ENCODE measurements around the gene TXNL4A.

Gene TXNL4A

DNA sequence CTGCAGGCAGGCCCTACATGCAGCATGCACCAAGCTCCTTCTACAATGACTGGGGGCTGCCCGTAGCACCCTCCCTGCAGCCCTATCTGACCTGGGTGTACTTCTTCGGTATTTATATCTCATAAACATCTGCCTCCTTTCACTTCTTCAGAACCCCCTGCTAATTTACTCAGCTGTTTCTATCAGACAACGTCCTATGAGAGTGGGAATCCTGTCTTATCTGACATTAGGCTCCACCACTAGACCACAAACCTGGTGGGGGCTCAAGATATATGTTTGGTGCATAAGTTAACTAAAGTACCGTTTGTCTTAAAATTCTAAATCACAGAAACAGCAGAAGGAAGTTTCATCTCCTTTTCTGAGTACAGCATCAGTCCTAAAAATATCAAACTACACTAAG is 13.3 kb downstream of the TXNL4A start:
- 90% methylated on average over 4 of the region's 4 CpGs for WGBS
- peaks cover 29% of the 10 kb centered on the region for H3K79me1 ChIP-seq (replicated peaks; ENCODE audit: low read length, poor library complexity, severe bottlenecking)
- H3K18ac ChIP-seq (ENCODE audit: low read depth in 1 of 2, low read length in 2 of 2) = no peak overlapping the region
- peaks cover 54 to 68% of the 10 kb centered on the region in 2 experiments for H3K36me3 ChIP-seq (ENCODE audit: control insufficient read depth in 1 of 2, insufficient read depth in 2 of 2, low read depth in 1 of 2, low read length in 2 of 2)
- H3K4me3 ChIP-seq (ENCODE audit: insufficient read depth in 1 of 2, low read depth in 1 of 2, low read length in 2 of 2) = no peak overlapping the region
- no peak overlapping the region for H2BK120ac ChIP-seq (ENCODE audit: low read depth, low read length)
- H2AK5ac ChIP-seq (ENCODE audit: low read length, severe bottlenecking) = no peak overlapping the region
- no peak overlapping the region for H3K27ac ChIP-seq (ENCODE audit: low read length, poor library complexity, severe bottlenecking)
- H3K23ac ChIP-seq (ENCODE audit: low read length in 2 of 2) = no peak overlapping the region
- no peak overlapping the region for H3K4ac ChIP-seq (ENCODE audit: low read depth in 1 of 2, low read length in 2 of 2)
- no peak overlapping the region for H3K4me2 ChIP-seq (ENCODE audit: low read length, poor library complexity, severe bottlenecking)
- no peaks in the 10 kb centered on the region for H3K27me3 ChIP-seq (ENCODE audit: control insufficient read depth in 1 of 2, insufficient read depth in 1 of 2, low read length in 2 of 2)
- H3K9me3 ChIP-seq (ENCODE audit: control insufficient read depth, low read length) = no peaks in the 10 kb centered on the region
- DNase-seq = no peak
- no peak overlapping the region for H2BK12ac ChIP-seq (ENCODE audit: low read length in 2 of 2)
- no peak overlapping the region for H2BK15ac ChIP-seq (ENCODE audit: low read depth, poor library complexity, severe bottlenecking)
- peaks cover 3% of the 10 kb centered on the region for H3K4me1 ChIP-seq (ENCODE audit: control insufficient read depth, insufficient read depth, low read depth, low read length)
- no peak overlapping the region for H3K14ac ChIP-seq (ENCODE audit: low read length in 2 of 2)
- H4K8ac ChIP-seq (ENCODE audit: low read length) = no peak overlapping the region
- H3K9ac ChIP-seq (ENCODE audit: low read length) = no peak overlapping the region
- H2BK5ac ChIP-seq (ENCODE audit: low read depth, low read length, poor library complexity, severe bottlenecking) = no peak overlapping the region
- H2AFZ ChIP-seq (ENCODE audit: low read depth, low read length) = no peak overlapping the region
- H4K91ac ChIP-seq (ENCODE audit: low read length) = peak overlapping the region; percentile 29

DNA sequence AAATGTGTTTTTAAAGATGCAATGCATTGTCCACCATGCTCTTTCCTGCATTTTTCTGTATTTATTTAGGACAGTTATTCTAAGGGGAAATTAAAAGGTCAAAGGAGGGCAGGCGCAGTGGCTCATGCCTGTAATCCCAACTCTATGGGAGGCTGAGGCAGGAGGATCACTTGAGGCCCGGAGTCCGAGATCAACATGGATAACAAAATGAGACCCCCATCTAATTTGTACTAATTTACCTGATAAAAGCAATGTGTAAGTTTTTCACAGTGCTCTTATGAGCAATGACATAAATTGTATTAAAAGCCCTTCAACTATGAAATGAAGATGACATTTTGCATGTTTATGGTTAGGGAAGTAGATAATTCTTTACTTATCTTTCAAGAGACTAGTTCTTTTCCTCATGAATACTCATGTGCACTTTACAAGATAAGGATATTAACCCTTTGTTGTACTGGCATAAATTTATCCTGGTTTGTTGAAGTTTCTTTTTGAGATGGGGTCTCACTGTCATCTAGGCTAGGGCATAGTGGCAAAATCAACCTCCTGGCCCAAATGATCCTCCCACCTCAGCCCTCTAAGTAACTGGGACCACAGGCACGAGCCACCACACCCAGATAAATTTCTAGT is 14.2 kb downstream of the TXNL4A start:
- H3K14ac ChIP-seq (ENCODE audit: low read length in 2 of 2) = no peak overlapping the region
- no peaks in the 10 kb centered on the region for H3K27me3 ChIP-seq (ENCODE audit: control insufficient read depth in 1 of 2, insufficient read depth in 1 of 2, low read length in 2 of 2)
- H2BK120ac ChIP-seq (ENCODE audit: low read depth, low read length) = no peak overlapping the region
- no peak overlapping the region for H3K4ac ChIP-seq (ENCODE audit: low read depth in 1 of 2, low read length in 2 of 2)
- H3K4me1 ChIP-seq (ENCODE audit: control insufficient read depth, insufficient read depth, low read depth, low read length) = peaks cover 1% of the 10 kb centered on the region
- 100% methylated on average over 2 of the region's 4 CpGs for WGBS
- H2BK5ac ChIP-seq (ENCODE audit: low read depth, low read length, poor library complexity, severe bottlenecking) = no peak overlapping the region
- no peak overlapping the region for H2BK15ac ChIP-seq (ENCODE audit: low read depth, poor library complexity, severe bottlenecking)
- no peaks in the 10 kb centered on the region for H3K9me3 ChIP-seq (ENCODE audit: control insufficient read depth, low read length)
- H3K18ac ChIP-seq (ENCODE audit: low read depth in 1 of 2, low read length in 2 of 2) = no peak overlapping the region
- H2AFZ ChIP-seq (ENCODE audit: low read depth, low read length) = no peak overlapping the region
- H4K8ac ChIP-seq (ENCODE audit: low read length) = no peak overlapping the region
- no peak overlapping the region for H4K91ac ChIP-seq (ENCODE audit: low read length)
- H3K27ac ChIP-seq (ENCODE audit: low read length, poor library complexity, severe bottlenecking) = no peak overlapping the region
- H3K79me1 ChIP-seq (replicated peaks; ENCODE audit: low read length, poor library complexity, severe bottlenecking) = peaks cover 35% of the 10 kb centered on the region
- H2AK5ac ChIP-seq (ENCODE audit: low read length, severe bottlenecking) = no peak overlapping the region
- peaks cover 55 to 73% of the 10 kb centered on the region in 2 experiments for H3K36me3 ChIP-seq (ENCODE audit: control insufficient read depth in 1 of 2, insufficient read depth in 2 of 2, low read depth in 1 of 2, low read length in 2 of 2)
- no peak overlapping the region for H3K9ac ChIP-seq (ENCODE audit: low read length)
- H2BK12ac ChIP-seq (ENCODE audit: low read length in 2 of 2) = no peak overlapping the region
- no peak for DNase-seq
- no peak overlapping the region for H3K4me3 ChIP-seq (ENCODE audit: insufficient read depth in 1 of 2, low read depth in 1 of 2, low read length in 2 of 2)
- H3K23ac ChIP-seq (ENCODE audit: low read length in 2 of 2) = no peak overlapping the region
- no peak overlapping the region for H3K4me2 ChIP-seq (ENCODE audit: low read length, poor library complexity, severe bottlenecking)

DNA sequence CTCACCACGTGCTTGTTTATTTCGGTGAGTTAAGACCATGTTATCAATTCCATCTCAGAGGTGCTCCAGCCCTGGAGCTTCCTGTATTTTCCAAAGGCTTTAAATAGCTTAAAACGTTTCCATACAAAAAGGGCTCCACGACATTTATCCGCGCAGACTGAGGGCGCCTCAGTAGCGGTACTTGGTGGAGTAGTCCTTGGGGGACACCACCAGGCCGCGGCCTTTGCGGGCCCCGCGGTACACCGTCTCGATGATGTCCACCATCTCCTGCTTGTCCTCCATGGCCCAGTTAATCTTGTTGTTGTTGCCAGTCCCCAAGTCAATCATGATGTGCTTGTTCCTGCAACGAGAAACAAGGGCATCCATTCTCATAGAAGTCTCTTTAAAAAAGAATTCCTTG is 14.8 kb downstream of the TXNL4A start:
- peaks cover 56 to 72% of the 10 kb centered on the region in 2 experiments for H3K36me3 ChIP-seq (ENCODE audit: control insufficient read depth in 1 of 2, insufficient read depth in 2 of 2, low read depth in 1 of 2, low read length in 2 of 2)
- no peak overlapping the region for H2BK120ac ChIP-seq (ENCODE audit: low read depth, low read length)
- H3K79me1 ChIP-seq (replicated peaks; ENCODE audit: low read length, poor library complexity, severe bottlenecking) = peaks cover 35% of the 10 kb centered on the region
- peaks cover 1% of the 10 kb centered on the region for H3K4me1 ChIP-seq (ENCODE audit: control insufficient read depth, insufficient read depth, low read depth, low read length)
- no peak overlapping the region for H3K4me3 ChIP-seq (ENCODE audit: insufficient read depth in 1 of 2, low read depth in 1 of 2, low read length in 2 of 2)
- no peak overlapping the region for H3K18ac ChIP-seq (ENCODE audit: low read depth in 1 of 2, low read length in 2 of 2)
- no peak overlapping the region for H4K8ac ChIP-seq (ENCODE audit: low read length)
- no peak overlapping the region for H2AK5ac ChIP-seq (ENCODE audit: low read length, severe bottlenecking)
- no peaks in the 10 kb centered on the region for H3K27me3 ChIP-seq (ENCODE audit: control insufficient read depth in 1 of 2, insufficient read depth in 1 of 2, low read length in 2 of 2)
- no peaks in the 10 kb centered on the region for H3K9me3 ChIP-seq (ENCODE audit: control insufficient read depth, low read length)
- no peak overlapping the region for H4K91ac ChIP-seq (ENCODE audit: low read length)
- WGBS = 93% methylated on average over 16 of the region's 16 CpGs
- no peak overlapping the region for H2BK5ac ChIP-seq (ENCODE audit: low read depth, low read length, poor library complexity, severe bottlenecking)
- H2BK12ac ChIP-seq (ENCODE audit: low read length in 2 of 2) = no peak overlapping the region
- no peak for DNase-seq
- no peak overlapping the region for H3K23ac ChIP-seq (ENCODE audit: low read length in 2 of 2)
- no peak overlapping the region for H3K9ac ChIP-seq (ENCODE audit: low read length)
- H3K27ac ChIP-seq (ENCODE audit: low read length, poor library complexity, severe bottlenecking) = no peak overlapping the region
- no peak overlapping the region for H2BK15ac ChIP-seq (ENCODE audit: low read depth, poor library complexity, severe bottlenecking)
- H2AFZ ChIP-seq (ENCODE audit: low read depth, low read length) = no peak overlapping the region
- H3K4ac ChIP-seq (ENCODE audit: low read depth in 1 of 2, low read length in 2 of 2) = no peak overlapping the region
- H3K4me2 ChIP-seq (ENCODE audit: low read length, poor library complexity, severe bottlenecking) = no peak overlapping the region
- H3K14ac ChIP-seq (ENCODE audit: low read length in 2 of 2) = no peak overlapping the region

DNA sequence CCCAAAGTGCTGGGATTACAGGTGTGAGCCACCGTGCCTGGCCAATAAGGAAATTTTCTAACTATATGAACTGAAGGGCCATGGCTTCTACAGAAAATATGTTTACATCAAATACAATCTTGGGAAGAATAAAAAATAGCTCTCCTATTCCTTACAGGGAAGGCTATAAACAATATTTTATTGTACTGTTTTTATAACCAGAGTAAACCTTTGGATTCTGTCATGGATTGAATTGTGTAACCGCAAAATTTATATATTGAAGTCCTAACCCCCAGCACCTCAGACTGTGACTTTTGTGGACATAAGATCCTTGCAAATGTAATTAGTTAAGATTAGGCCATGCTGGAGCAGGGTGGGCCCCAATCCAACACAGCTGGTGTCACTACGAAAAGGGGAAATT is 15.6 kb downstream of the TXNL4A start:
- Histone ChIP-seq H2AK5ac (ENCODE audit: low read length, severe bottlenecking) (no peak overlapping the region), H3K4ac (ENCODE audit: low read depth in 1 of 2, low read length in 2 of 2) (no peak overlapping the region), H3K23ac (ENCODE audit: low read length in 2 of 2) (no peak overlapping the region), H3K9me3 (ENCODE audit: control insufficient read depth, low read length) (no peaks in the 10 kb centered on the region), H3K36me3 (ENCODE audit: control insufficient read depth in 1 of 2, insufficient read depth in 2 of 2, low read depth in 1 of 2, low read length in 2 of 2) (peaks cover 60 to 76% of the 10 kb centered on the region in 2 experiments), H2BK15ac (ENCODE audit: low read depth, poor library complexity, severe bottlenecking) (no peak overlapping the region), H4K91ac (ENCODE audit: low read length) (no peak overlapping the region), H3K9ac (ENCODE audit: low read length) (no peak overlapping the region), H3K79me1 (replicated peaks; ENCODE audit: low read length, poor library complexity, severe bottlenecking) (peaks cover 36% of the 10 kb centered on the region), H3K27ac (ENCODE audit: low read length, poor library complexity, severe bottlenecking) (no peak overlapping the region), H4K8ac (ENCODE audit: low read length) (no peak overlapping the region), H2BK120ac (ENCODE audit: low read depth, low read length) (no peak overlapping the region), H3K4me3 (ENCODE audit: insufficient read depth in 1 of 2, low read depth in 1 of 2, low read length in 2 of 2) (no peak overlapping the region), H2AFZ (ENCODE audit: low read depth, low read length) (no peak overlapping the region), H3K4me2 (ENCODE audit: low read length, poor library complexity, severe bottlenecking) (no peak overlapping the region), H3K18ac (ENCODE audit: low read depth in 1 of 2, low read length in 2 of 2) (no peak overlapping the region), H3K4me1 (ENCODE audit: control insufficient read depth, insufficient read depth, low read depth, low read length) (peaks cover 1% of the 10 kb centered on the region), H2BK12ac (ENCODE audit: low read length in 2 of 2) (no peak overlapping the region), H2BK5ac (ENCODE audit: low read depth, low read length, poor library complexity, severe bottlenecking) (no peak overlapping the region), H3K27me3 (ENCODE audit: control insufficient read depth in 1 of 2, insufficient read depth in 1 of 2, low read length in 2 of 2) (no peaks in the 10 kb centered on the region), H3K14ac (ENCODE audit: low read length in 2 of 2) (no peak overlapping the region)
- 100% methylated on average over 1 of the region's 3 CpGs for WGBS
- no peak for DNase-seq

Measured in mesenchymal stem cell (in vitro differentiated cells and primary cell).